Liver (tissue), 9 donors: ENCODE data around the gene SIDT2. TPM values are rescaled to one million over a fixed set of nuclear protein-coding genes. Genes with fewer than 3 reads are reported as not detected.

Experiments used
- DNase-seq: peaks from one replicate; pipeline ENCODE4 v3.0.0-alpha.2; 2017; ENCODE audit warnings: low spot score
- H3K27ac ChIP-seq, 2 donors: one replicate each; pipeline ENCODE4 v1.7.0; 2013; ENCODE audit warnings: inconsistent platforms in 2 of 2, low read length in 2 of 2, control low read depth in 1 of 2, low read depth in 1 of 2, mild to moderate bottlenecking in 1 of 2
- H3K27me3 ChIP-seq, 4 donors: one replicate each; pipeline versions ENCODE4 v1.6.1 to v1.7.0; 2013; ENCODE audit warnings: low read length in 3 of 4, inconsistent platforms in 1 of 4, mild to moderate bottlenecking in 1 of 4, moderate library complexity in 1 of 4; ENCODE audit not compliant: control insufficient read depth in 4 of 4, insufficient read depth in 4 of 4
- H3K36me3 ChIP-seq, 4 donors: one replicate each; pipeline versions ENCODE4 v1.6.1 to v1.7.0; 2013; ENCODE audit warnings: low read length in 3 of 4, mild to moderate bottlenecking in 3 of 4, low read depth in 1 of 4, moderate library complexity in 1 of 4; ENCODE audit not compliant: control insufficient read depth in 4 of 4, insufficient read depth in 3 of 4
- H3K4me1 ChIP-seq, 4 donors: one replicate each; pipeline versions ENCODE4 v1.6.1 to v1.7.0; 2013; ENCODE audit warnings: low read length in 3 of 4, mild to moderate bottlenecking in 3 of 4, moderate library complexity in 1 of 4; ENCODE audit not compliant: control insufficient read depth in 4 of 4, insufficient read depth in 4 of 4
- H3K4me3 ChIP-seq, 3 donors: one replicate each; pipeline versions ENCODE4 v1.6.1 to v1.7.0; 2013; ENCODE audit warnings: low read length in 3 of 3, control low read depth in 1 of 3, low read depth in 1 of 3, mild to moderate bottlenecking in 1 of 3
- H3K9ac ChIP-seq, 2 donors: one replicate each; pipeline ENCODE4 v1.7.0; 2013; ENCODE audit warnings: low read length in 2 of 2, mild to moderate bottlenecking in 2 of 2, moderate library complexity in 2 of 2, control low read depth in 1 of 2, low read depth in 1 of 2
- H3K9me3 ChIP-seq, 4 donors: one replicate each; pipeline versions ENCODE4 v1.6.1 to v1.7.0; 2013; ENCODE audit warnings: low read length in 3 of 4; ENCODE audit not compliant: control insufficient read depth in 4 of 4
- EGR1 ChIP-seq, 2 donors: IDR thresholded peaks; 2 replicates each; pipeline ENCODE4 v1.6.1; 2016 to 2018; ENCODE audit warnings: antibody characterized with exemption in 2 of 2, low read depth in 2 of 2
- FOXA1 ChIP-seq: IDR thresholded peaks from 2 replicates; pipeline ENCODE4 v1.6.1; 2016; ENCODE audit warnings: antibody characterized with exemption
- FOXA2 ChIP-seq: IDR thresholded peaks from 2 replicates; pipeline ENCODE4 v1.6.1; 2016; ENCODE audit warnings: antibody characterized with exemption
- GABPA ChIP-seq, 2 donors: IDR thresholded peaks in 1 of 2; conservative IDR thresholded peaks in 1 of 2; 2 replicates each; pipeline ENCODE4 v1.6.1; 2016; ENCODE audit warnings: antibody characterized with exemption in 2 of 2, mild to moderate bottlenecking in 1 of 2, moderate library complexity in 1 of 2
- HNF4A ChIP-seq, 2 donors: conservative IDR thresholded peaks; 2 replicates each; pipeline ENCODE4 v1.6.1; 2016; ENCODE audit warnings: antibody characterized with exemption in 2 of 2, mild to moderate bottlenecking in 2 of 2
- HNF4G ChIP-seq: IDR thresholded peaks from 2 replicates; pipeline ENCODE4 v1.6.1; 2016; ENCODE audit warnings: antibody characterized with exemption
- JUND ChIP-seq, 2 donors: IDR thresholded peaks; 2 replicates each; pipeline ENCODE4 v1.6.1; 2016; ENCODE audit warnings: antibody characterized with exemption in 2 of 2
- NR2F2 ChIP-seq: IDR thresholded peaks from 2 replicates; pipeline ENCODE4 v1.6.1; 2016; ENCODE audit warnings: antibody characterized with exemption
- RAD21 ChIP-seq, 2 donors: IDR thresholded peaks; 2 replicates each; pipeline ENCODE4 v1.6.1; 2016; ENCODE audit warnings: antibody characterized with exemption in 2 of 2, mild to moderate bottlenecking in 2 of 2
- RXRA ChIP-seq, 2 donors: IDR thresholded peaks; 2 replicates each; pipeline ENCODE4 v1.6.1; 2017 to 2018; ENCODE audit warnings: antibody characterized with exemption in 2 of 2, mild to moderate bottlenecking in 1 of 2
- SP1 ChIP-seq: IDR thresholded peaks from 2 replicates; pipeline ENCODE4 v1.6.1; 2018; ENCODE audit warnings: antibody characterized with exemption, mild to moderate bottlenecking
- TAF1 ChIP-seq: conservative IDR thresholded peaks from 2 replicates; pipeline ENCODE4 v1.6.1; 2016; ENCODE audit warnings: antibody characterized with exemption, mild to moderate bottlenecking
- YY1 ChIP-seq: IDR thresholded peaks from 2 replicates; pipeline ENCODE4 v1.6.1; 2016; ENCODE audit warnings: antibody characterized with exemption, mild to moderate bottlenecking
- WGBS: extraction: QIAGEN DNeasy Blood & Tissue Kit; methylation state at CpG from one replicate; pipeline ENCODE4 v1.1.7; 2013; 5-methylcytosine and 5-hydroxymethylcytosine counted together
- polyA plus RNA-seq, 2 donors: library from polyadenylated mRNA; stranded (reverse) in 1 of 2; unstranded in 1 of 2; fragments of 200-250 nt in 1 of 2; fragments of >200 nt in 1 of 2; fragmentation: Nextera tagmentation in 1 of 2; extraction: Ambion mirVana in 1 of 2; gene quantifications; one replicate each; pipeline versions ENCODE4 v1.2.1 to v1.2.3, GENCODE V29; 2013 to 2015
- total RNA-seq, 2 donors: library from RNA; depleted of rRNA; stranded (reverse); fragments of >200 nt; gene quantifications; one replicate each; pipeline ENCODE4 v1.2.3, GENCODE V29; 2014
- TF ChIP-seq, protein P1 (sequence below): IDR thresholded peaks from 2 replicates; pipeline ENCODE4 v1.6.1; 2016; ENCODE audit warnings: antibody characterized with exemption
- TF ChIP-seq, protein P2 (sequence below): IDR thresholded peaks from 2 replicates; pipeline ENCODE4 v1.6.1; 2016; ENCODE audit warnings: antibody characterized with exemption, mild to moderate bottlenecking
- TF ChIP-seq, protein P3 (sequence below): fragments of 150-350 bp; IDR thresholded peaks from 2 replicates; pipeline ENCODE4 v1.5.1; 2017; ENCODE audit warnings: improper control_type of control experiment, low read depth, low read length; ENCODE audit not compliant: missing input control
- TF ChIP-seq, protein P4 (sequence below): IDR thresholded peaks from 2 replicates; pipeline ENCODE4 v1.6.1; 2016; ENCODE audit warnings: antibody characterized with exemption
- TF ChIP-seq, protein P5 (sequence below): IDR thresholded peaks from 2 replicates; pipeline ENCODE4 v1.6.1; 2016; ENCODE audit warnings: antibody characterized with exemption
- donor health status: healthy.
- donor health status: healthy.
- donor health status: healthy.
- donor health status: healthy.
- donor health status: healthy.

SIDT2 gene
- total and polyA plus RNA-seq, 4 donors, result 11.2 to 42.9 (median 22.4) TPM

DNA sequence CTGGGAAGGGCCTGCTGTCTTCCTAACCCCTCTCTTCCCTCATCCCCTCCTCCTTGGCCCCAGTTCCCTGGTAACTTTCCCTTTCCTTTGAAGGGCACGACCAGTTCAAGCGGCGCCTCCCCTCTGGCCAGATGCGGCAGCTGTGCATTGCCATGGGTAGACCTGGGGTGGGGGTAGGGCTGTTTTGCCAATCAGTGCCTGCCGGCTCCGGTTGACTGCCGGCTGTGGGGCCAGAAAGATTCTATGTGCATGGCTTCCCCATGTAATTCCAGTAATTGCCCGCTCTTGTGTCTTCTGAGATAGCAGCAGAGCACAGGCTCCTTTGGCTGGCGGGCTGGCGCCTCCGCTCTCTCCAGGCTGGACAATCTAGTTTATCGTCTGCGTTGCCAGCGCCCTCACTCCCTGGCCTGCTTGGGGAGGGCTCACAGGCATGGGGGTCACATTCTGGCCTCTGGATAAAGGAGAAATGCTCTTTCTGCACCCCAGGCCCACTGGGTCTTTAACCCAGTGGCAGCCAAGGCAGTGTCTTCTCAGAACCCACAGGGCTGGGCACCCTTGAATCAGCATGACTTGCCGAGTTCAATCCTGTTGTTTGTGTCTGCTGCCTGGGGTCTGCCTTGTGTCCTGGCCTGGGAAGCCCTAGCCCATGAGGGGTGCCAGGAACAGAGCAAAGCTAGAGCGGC is 9.4 kb downstream of the SIDT2 start:
- DNase-seq, result no peak
- H3K27ac ChIP-seq, result no peak overlapping the region
- H3K36me3 ChIP-seq, result peaks cover 16 to 76% (median 23%) of the 10 kb centered on the region in 4 donors

More for the DNA sequence above, 9.4 kb downstream of the SIDT2 start:
- no peaks in the 10 kb centered on the region for H3K27me3 ChIP-seq
- TF ChIP-seq, protein P1, sequence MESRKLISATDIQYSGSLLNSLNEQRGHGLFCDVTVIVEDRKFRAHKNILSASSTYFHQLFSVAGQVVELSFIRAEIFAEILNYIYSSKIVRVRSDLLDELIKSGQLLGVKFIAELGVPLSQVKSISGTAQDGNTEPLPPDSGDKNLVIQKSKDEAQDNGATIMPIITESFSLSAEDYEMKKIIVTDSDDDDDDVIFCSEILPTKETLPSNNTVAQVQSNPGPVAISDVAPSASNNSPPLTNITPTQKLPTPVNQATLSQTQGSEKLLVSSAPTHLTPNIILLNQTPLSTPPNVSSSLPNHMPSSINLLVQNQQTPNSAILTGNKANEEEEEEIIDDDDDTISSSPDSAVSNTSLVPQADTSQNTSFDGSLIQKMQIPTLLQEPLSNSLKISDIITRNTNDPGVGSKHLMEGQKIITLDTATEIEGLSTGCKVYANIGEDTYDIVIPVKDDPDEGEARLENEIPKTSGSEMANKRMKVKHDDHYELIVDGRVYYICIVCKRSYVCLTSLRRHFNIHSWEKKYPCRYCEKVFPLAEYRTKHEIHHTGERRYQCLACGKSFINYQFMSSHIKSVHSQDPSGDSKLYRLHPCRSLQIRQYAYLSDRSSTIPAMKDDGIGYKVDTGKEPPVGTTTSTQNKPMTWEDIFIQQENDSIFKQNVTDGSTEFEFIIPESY, result no peak
- no peak for TF ChIP-seq FOXA2
- no peak for TF ChIP-seq EGR1 (IDR thresholded peaks at IDR 0.05; ENCODE audit: low read depth in 2 of 2)
- no peak for TF ChIP-seq RAD21 (IDR thresholded peaks at IDR 0.05)
- no peak for TF ChIP-seq TAF1
- TF ChIP-seq HNF4G, result no peak
- TF ChIP-seq YY1, result no peak
- TF ChIP-seq, protein P2, sequence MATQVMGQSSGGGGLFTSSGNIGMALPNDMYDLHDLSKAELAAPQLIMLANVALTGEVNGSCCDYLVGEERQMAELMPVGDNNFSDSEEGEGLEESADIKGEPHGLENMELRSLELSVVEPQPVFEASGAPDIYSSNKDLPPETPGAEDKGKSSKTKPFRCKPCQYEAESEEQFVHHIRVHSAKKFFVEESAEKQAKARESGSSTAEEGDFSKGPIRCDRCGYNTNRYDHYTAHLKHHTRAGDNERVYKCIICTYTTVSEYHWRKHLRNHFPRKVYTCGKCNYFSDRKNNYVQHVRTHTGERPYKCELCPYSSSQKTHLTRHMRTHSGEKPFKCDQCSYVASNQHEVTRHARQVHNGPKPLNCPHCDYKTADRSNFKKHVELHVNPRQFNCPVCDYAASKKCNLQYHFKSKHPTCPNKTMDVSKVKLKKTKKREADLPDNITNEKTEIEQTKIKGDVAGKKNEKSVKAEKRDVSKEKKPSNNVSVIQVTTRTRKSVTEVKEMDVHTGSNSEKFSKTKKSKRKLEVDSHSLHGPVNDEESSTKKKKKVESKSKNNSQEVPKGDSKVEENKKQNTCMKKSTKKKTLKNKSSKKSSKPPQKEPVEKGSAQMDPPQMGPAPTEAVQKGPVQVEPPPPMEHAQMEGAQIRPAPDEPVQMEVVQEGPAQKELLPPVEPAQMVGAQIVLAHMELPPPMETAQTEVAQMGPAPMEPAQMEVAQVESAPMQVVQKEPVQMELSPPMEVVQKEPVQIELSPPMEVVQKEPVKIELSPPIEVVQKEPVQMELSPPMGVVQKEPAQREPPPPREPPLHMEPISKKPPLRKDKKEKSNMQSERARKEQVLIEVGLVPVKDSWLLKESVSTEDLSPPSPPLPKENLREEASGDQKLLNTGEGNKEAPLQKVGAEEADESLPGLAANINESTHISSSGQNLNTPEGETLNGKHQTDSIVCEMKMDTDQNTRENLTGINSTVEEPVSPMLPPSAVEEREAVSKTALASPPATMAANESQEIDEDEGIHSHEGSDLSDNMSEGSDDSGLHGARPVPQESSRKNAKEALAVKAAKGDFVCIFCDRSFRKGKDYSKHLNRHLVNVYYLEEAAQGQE, result no peak
- TF ChIP-seq GABPA (IDR thresholded peaks at IDR 0.05 in 1 of 2, conservative IDR thresholded peaks at IDR 0.05 in 1 of 2), result no peak
- no peak for TF ChIP-seq JUND (IDR thresholded peaks at IDR 0.05)
- no peak for TF ChIP-seq NR2F2
- TF ChIP-seq, protein P3, sequence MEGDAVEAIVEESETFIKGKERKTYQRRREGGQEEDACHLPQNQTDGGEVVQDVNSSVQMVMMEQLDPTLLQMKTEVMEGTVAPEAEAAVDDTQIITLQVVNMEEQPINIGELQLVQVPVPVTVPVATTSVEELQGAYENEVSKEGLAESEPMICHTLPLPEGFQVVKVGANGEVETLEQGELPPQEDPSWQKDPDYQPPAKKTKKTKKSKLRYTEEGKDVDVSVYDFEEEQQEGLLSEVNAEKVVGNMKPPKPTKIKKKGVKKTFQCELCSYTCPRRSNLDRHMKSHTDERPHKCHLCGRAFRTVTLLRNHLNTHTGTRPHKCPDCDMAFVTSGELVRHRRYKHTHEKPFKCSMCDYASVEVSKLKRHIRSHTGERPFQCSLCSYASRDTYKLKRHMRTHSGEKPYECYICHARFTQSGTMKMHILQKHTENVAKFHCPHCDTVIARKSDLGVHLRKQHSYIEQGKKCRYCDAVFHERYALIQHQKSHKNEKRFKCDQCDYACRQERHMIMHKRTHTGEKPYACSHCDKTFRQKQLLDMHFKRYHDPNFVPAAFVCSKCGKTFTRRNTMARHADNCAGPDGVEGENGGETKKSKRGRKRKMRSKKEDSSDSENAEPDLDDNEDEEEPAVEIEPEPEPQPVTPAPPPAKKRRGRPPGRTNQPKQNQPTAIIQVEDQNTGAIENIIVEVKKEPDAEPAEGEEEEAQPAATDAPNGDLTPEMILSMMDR, result no peak
- TF ChIP-seq FOXA1, result no peak
- TF ChIP-seq SP1, result no peak
- TF ChIP-seq, protein P4, sequence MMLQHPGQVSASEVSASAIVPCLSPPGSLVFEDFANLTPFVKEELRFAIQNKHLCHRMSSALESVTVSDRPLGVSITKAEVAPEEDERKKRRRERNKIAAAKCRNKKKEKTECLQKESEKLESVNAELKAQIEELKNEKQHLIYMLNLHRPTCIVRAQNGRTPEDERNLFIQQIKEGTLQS, result no peak
- TF ChIP-seq HNF4A (conservative IDR thresholded peaks at IDR 0.05), result no peak
- TF ChIP-seq RXRA (IDR thresholded peaks at IDR 0.05), result no peak
- TF ChIP-seq, protein P5, sequence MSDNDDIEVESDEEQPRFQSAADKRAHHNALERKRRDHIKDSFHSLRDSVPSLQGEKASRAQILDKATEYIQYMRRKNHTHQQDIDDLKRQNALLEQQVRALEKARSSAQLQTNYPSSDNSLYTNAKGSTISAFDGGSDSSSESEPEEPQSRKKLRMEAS, result no peak
- peaks cover 0 to 3% (median 0%) of the 10 kb centered on the region in 4 donors for H3K4me1 ChIP-seq
- H3K9ac ChIP-seq, result no peak overlapping the region
- 96% methylated on average over 16 of the region's 16 CpGs for WGBS
- no peak overlapping the region for H3K4me3 ChIP-seq
- no peaks in the 10 kb centered on the region for H3K9me3 ChIP-seq
